Activated B cell treated with CpG ODN at 0.5 μM for 24 hours (primary cell): ENCODE data around the gene IL17RB. TPM values are rescaled to one million over a fixed set of nuclear protein-coding genes. Genes with fewer than 3 reads are reported as not detected.

Experiments
- ATAC-seq: fragments of 200-7000 bp; cut with Tn5 transposase; one replicate; pipeline ENCODE4 v1.10.0; 2021; ENCODE audit warnings: low read depth, mild to moderate bottlenecking, moderate library complexity
- CTCF ChIA-PET: fragments of 350-600 bp; sonication (Branson Sonifier 250); formaldehyde crosslinking; loops from one replicate; lab custom pipeline; 2021; ENCODE audit warnings: antibody characterized with exemption; lab: Charles Lee
- POLR2A ChIA-PET: fragments of 350-600 bp; sonication (Branson Sonifier 250); formaldehyde crosslinking; loops from one replicate; lab custom pipeline; 2021; ENCODE audit warnings: antibody characterized with exemption; lab: Charles Lee
- DNase-seq: peaks from one replicate; pipeline ENCODE4 v3.0.0; 2022
- H3K27ac Mint-ChIP-seq: one replicate; pipeline ENCODE4 v1.8.0; 2020; ENCODE audit warnings: mixed read lengths
- H3K27me3 Mint-ChIP-seq: one replicate; pipeline ENCODE4 v1.8.0; 2021; ENCODE audit warnings: mixed read lengths
- H3K36me3 Mint-ChIP-seq: one replicate; pipeline ENCODE4 v1.8.0; 2021; ENCODE audit warnings: low read depth, mixed read lengths
- H3K4me1 Mint-ChIP-seq: one replicate; pipeline ENCODE4 v1.8.0; 2021; ENCODE audit warnings: mixed read lengths
- H3K4me3 Mint-ChIP-seq: one replicate; pipeline ENCODE4 v1.8.0; 2020; ENCODE audit warnings: mild to moderate bottlenecking, mixed read lengths
- H3K9me3 Mint-ChIP-seq: one replicate; pipeline ENCODE4 v1.8.0; 2020; ENCODE audit warnings: mixed read lengths
- intact Hi-C: fragments of 100-400 bp; cut with micrococcal nuclease; formaldehyde crosslinking; loops from one replicate; pipeline ENCODE4 v1.15.1; 2024
- total RNA-seq: library from RNA; stranded (reverse); gene quantifications from 2 replicates; pipeline ENCODE4 v1.2.3, GENCODE V29; 2022
- TF ChIP-seq, protein P1 (sequence below): fragments of 200-600 bp; IDR thresholded peaks from one replicate; pipeline ENCODE4 v1.8.0; 2022; ENCODE audit warnings: antibody characterized with exemption, mild to moderate bottlenecking

Gene IL17RB
- total RNA-seq, 1 donor from 2014 or later, result 3.0 TPM

DNA sequence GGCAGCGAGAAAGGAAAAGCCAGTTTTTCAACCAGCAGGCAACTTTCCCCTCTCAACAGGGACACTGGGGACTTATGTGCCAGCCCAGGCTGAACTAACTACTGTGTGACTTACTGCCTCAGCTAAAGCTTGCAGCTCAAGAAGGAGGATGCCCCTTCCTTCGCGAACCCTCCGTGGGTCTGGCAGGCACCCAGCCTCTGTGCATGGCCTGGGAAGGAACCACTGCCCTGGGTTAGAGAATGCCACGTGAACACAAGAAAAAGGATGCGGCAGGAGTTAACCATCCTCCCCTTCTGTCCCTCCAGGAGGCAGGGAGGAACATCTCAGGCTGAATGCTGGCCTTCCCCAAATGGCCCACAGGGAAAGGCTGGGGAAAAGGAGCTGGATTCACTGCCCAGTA lies 29.2 kb upstream of the IL17RB start:
- ChIA-PET CTCF (no interaction called here), POLR2A (interaction anchor here (0.7 kb wide), 2 partner anchors 14 to 32 kb away, joined by 7 to 10 read pairs; no protein-coding TSS in a partner anchor)
- Mint-ChIP-seq H3K4me1 (no peaks in the 10 kb centered on the region), H3K36me3 (no peaks in the 10 kb centered on the region), H3K27me3 (no peaks in the 10 kb centered on the region), H3K9me3 (no peaks in the 10 kb centered on the region), H3K27ac (no peak overlapping the region), H3K4me3 (no peak overlapping the region)
- TF ChIP-seq, protein P1, sequence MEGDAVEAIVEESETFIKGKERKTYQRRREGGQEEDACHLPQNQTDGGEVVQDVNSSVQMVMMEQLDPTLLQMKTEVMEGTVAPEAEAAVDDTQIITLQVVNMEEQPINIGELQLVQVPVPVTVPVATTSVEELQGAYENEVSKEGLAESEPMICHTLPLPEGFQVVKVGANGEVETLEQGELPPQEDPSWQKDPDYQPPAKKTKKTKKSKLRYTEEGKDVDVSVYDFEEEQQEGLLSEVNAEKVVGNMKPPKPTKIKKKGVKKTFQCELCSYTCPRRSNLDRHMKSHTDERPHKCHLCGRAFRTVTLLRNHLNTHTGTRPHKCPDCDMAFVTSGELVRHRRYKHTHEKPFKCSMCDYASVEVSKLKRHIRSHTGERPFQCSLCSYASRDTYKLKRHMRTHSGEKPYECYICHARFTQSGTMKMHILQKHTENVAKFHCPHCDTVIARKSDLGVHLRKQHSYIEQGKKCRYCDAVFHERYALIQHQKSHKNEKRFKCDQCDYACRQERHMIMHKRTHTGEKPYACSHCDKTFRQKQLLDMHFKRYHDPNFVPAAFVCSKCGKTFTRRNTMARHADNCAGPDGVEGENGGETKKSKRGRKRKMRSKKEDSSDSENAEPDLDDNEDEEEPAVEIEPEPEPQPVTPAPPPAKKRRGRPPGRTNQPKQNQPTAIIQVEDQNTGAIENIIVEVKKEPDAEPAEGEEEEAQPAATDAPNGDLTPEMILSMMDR, result no peak
- ATAC-seq (no peak), DNase-seq (no peak)
- intact Hi-C loops, result no loop called here

DNA sequence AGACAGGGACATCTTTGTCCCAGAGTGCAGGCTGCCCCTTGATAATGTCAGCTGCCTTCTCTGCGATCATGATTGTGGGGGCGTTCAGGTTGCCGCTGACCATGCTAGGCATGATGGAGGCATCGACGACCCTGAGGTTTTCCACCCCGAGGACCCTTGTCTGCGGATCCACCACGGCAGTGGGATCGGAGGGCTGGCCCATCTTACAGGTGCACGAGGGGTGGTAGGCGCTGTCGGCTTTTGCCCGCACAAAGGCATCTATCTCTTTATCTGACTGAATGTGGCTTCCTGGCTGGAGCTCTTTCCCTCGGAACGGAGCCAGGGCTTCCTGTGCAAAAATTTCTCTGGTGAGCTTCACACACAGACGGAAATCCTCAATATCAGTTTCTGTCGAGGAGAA lies 28.6 kb upstream of the IL17RB start:
- ATAC-seq, result no peak
- H3K4me3 Mint-ChIP-seq, result no peak overlapping the region
- DNase-seq, result no peak
- intact Hi-C loops, result no loop called here
- H3K4me1 Mint-ChIP-seq, result no peaks in the 10 kb centered on the region
- H3K27me3 Mint-ChIP-seq, result no peaks in the 10 kb centered on the region
- no peak overlapping the region for H3K27ac Mint-ChIP-seq
- no peaks in the 10 kb centered on the region for H3K36me3 Mint-ChIP-seq
- no peaks in the 10 kb centered on the region for H3K9me3 Mint-ChIP-seq
- ChIA-PET CTCF (no interaction called here), POLR2A (no interaction called here)
- TF ChIP-seq, protein P1, result no peak

DNA sequence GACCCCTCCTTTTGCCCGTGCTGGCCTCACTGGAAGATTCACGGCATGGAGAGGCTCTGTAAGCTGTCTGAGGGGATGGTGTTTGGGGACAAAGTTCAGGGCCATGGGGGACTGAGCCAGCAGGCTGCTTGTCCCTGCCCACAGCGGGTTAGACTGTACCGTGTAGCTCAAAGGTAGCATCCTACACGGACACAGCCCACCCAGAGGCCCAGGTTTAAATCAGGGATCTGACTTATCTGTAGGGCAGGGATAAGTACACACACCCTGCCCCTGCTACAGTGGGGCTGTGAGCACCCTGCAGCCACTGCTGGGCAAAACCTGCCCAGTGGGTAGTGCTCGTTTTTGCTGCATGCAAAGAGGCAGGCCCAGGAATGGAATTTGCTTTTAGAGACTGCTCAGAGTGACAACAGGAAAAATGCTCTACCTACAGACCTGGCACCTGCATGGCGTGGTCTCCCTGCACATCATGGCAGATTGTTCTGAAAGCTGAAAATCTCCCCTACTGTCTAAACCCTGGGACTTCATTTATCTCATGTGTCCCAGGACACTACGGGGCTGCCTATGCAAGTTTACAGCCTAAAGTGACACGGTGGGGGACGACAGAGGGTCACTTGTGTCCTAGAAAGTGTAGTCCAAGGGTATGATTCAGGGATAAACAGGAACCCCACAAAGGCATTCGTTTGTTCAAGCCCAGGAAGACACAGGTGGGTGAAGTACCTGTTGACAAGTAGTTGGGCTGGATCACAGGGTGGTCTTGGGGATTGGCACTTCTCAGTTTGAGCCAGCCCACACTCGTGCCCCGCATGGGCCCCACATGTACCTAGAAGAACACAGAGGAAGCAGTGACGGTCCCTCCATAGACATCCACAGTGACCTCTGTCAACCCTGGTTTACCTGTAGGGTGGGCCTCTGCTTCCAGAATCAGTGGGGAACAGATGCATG lies 27.9 kb upstream of the IL17RB start:
- H3K36me3 Mint-ChIP-seq, result no peaks in the 10 kb centered on the region
- ATAC-seq (no peak), DNase-seq (no peak)
- intact Hi-C loops, result no loop called here
- POLR2A ChIA-PET, result no interaction called here
- CTCF ChIA-PET, result no interaction called here
- no peaks in the 10 kb centered on the region for H3K4me1 Mint-ChIP-seq
- TF ChIP-seq, protein P1, result no peak
- no peaks in the 10 kb centered on the region for H3K9me3 Mint-ChIP-seq
- no peak overlapping the region for H3K27ac Mint-ChIP-seq
- no peaks in the 10 kb centered on the region for H3K27me3 Mint-ChIP-seq
- H3K4me3 Mint-ChIP-seq, result no peak overlapping the region

DNA sequence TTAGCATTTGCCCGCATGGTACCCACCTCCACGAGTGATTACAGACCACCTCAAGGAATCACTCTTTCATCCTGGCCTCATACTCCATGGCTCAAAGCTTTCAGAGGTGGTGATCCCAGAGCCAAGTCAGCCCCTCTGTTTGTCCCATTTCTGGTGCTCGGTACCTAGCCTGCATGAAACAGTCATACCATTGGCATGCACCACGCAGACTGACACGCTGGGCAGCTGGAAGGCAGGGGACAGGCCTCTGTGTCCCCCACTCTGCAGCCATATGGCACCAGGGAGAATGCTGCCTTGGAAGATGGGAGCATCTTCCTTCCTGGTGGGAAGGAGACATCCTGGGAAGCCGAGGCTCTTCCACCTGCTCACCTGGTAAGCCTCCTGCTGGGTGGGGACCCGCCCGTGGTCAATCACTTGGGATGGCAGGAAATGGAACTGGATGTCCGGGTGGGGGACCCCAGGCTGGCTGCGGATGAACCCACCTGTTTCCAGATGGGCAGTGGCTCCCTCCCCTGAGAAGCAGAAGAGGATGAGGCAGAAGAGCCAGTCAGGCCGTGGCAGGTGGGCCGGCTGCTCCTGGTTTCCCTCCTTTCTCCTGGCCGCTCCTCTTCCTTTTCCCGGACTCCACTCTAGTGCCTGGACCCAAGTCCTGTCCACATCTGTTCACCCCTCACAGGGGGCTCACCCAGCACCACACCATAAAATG lies 27.1 kb upstream of the IL17RB start:
- H3K36me3 Mint-ChIP-seq, result no peaks in the 10 kb centered on the region
- H3K4me3 Mint-ChIP-seq, result no peak overlapping the region
- TF ChIP-seq, protein P1, result no peak
- H3K27ac Mint-ChIP-seq, result no peak overlapping the region
- no peaks in the 10 kb centered on the region for H3K9me3 Mint-ChIP-seq
- intact Hi-C loops, result no loop called here
- ChIA-PET CTCF (no interaction called here), POLR2A (no interaction called here)
- DNase-seq (no peak), ATAC-seq (no peak)
- no peaks in the 10 kb centered on the region for H3K27me3 Mint-ChIP-seq
- no peaks in the 10 kb centered on the region for H3K4me1 Mint-ChIP-seq

DNA sequence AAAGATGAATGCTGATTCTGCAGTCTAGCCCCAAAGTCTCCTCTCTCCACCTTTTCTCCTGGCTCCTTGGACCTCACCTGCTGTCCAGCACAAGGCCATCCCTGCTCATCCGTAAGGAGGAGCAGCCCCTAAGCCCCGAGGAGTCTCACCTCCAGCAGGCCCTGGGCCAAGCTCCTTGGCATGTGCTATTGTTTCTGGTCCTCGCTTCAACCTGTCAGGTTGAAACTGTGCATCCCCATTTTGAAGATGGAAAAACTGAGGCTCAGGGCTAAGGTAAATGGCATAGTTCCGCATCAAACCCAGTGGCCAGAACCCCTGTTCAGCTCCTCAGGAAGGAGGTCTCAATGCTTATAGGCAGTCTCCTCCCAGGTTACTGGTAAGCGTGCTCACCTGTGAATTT lies 26.3 kb upstream of the IL17RB start:
- Mint-ChIP-seq H3K36me3 (no peaks in the 10 kb centered on the region), H3K4me1 (no peaks in the 10 kb centered on the region), H3K4me3 (no peak overlapping the region), H3K27me3 (no peaks in the 10 kb centered on the region), H3K9me3 (no peaks in the 10 kb centered on the region), H3K27ac (no peak overlapping the region)
- ATAC-seq (no peak), DNase-seq (no peak)
- TF ChIP-seq, protein P1, result no peak
- CTCF ChIA-PET, result no interaction called here
- intact Hi-C loops, result no loop called here
- POLR2A ChIA-PET, result no interaction called here
